ENCODE data around the gene LRRC8D.

- TF ChIP-seq CTCF (IDR thresholded peaks at IDR 0.05): no peak
- TF ChIP-seq POLR2AphosphoS5 (IDR thresholded peaks at IDR 0.05): no peak
- TF ChIP-seq POLR2A (IDR thresholded peaks at IDR 0.05): no peak
These were observed 159.8 kb downstream of the LRRC8D start for GRCh38 chr1:89980605-89981004.
